MM.1S (cell line): ENCODE measurements around the gene IL1RL1.

ENCODE experiments used
- DNase-seq: peaks from one replicate; pipeline ENCODE4 v3.0.0-alpha.2; 2015
- H2AFZ ChIP-seq: fragments of 300-600 bp; sonication (generic); 2 replicates; pipeline ENCODE4 v1.6.0; 2016; ENCODE audit warnings: antibody characterized with exemption, low read length
- H3F3A ChIP-seq: fragments of 300-600 bp; sonication (generic); 2 replicates; pipeline ENCODE4 v1.6.1; 2016; ENCODE audit warnings: mild to moderate bottlenecking, antibody characterized with exemption, low read length, moderate library complexity, mixed read lengths; ENCODE audit not compliant: insufficient read depth
- H3K27ac ChIP-seq: fragments of 300-600 bp; sonication (generic); 2 replicates; pipeline ENCODE4 v1.5.1; 2016; ENCODE audit warnings: mild to moderate bottlenecking, low read length
- H3K27me3 ChIP-seq: fragments of 300-600 bp; sonication (generic); replicated peaks from 2 replicates; pipeline ENCODE4 v1.6.0; 2016; ENCODE audit warnings: low read length; ENCODE audit not compliant: insufficient read depth
- H3K36me3 ChIP-seq: fragments of 300-600 bp; sonication (generic); replicated peaks from 2 replicates; pipeline ENCODE4 v1.6.1; 2016; ENCODE audit warnings: mild to moderate bottlenecking, low read length, mixed read lengths; ENCODE audit not compliant: insufficient read depth
- H3K4me1 ChIP-seq: fragments of 300-600 bp; sonication (generic); 2 replicates; pipeline ENCODE4 v1.6.1; 2016; ENCODE audit warnings: low read length, mixed read lengths
- H3K4me2 ChIP-seq: fragments of 300-600 bp; sonication (generic); 2 replicates; pipeline ENCODE4 v1.6.0; 2016; ENCODE audit warnings: low read depth, low read length
- H3K4me3 ChIP-seq: fragments of 300-600 bp; sonication (generic); 2 replicates; pipeline ENCODE4 v1.5.1; 2016; ENCODE audit warnings: low read length, mixed read lengths
- H3K79me2 ChIP-seq: fragments of 300-600 bp; sonication (generic); 2 replicates; pipeline ENCODE4 v1.6.1; 2016; ENCODE audit warnings: mixed run types, low read length, mixed read lengths
- H3K9ac ChIP-seq: fragments of 300-600 bp; sonication (generic); 2 replicates; pipeline ENCODE4 v1.6.1; 2016; ENCODE audit warnings: low read length, mixed read lengths
- H3K9me2 ChIP-seq: fragments of 300-600 bp; sonication (generic); replicated peaks from 2 replicates; pipeline ENCODE4 v1.6.1; 2016; ENCODE audit warnings: mild to moderate bottlenecking, low read length, mixed read lengths; ENCODE audit not compliant: insufficient read depth
- H3K9me3 ChIP-seq: fragments of 300-600 bp; sonication (generic); replicated peaks from 2 replicates; pipeline ENCODE4 v1.6.1; 2016; ENCODE audit warnings: mild to moderate bottlenecking, low read length, mixed read lengths; ENCODE audit not compliant: insufficient read depth
- H4K20me1 ChIP-seq: fragments of 300-600 bp; sonication (generic); 2 replicates; pipeline ENCODE4 v1.6.1; 2016; ENCODE audit warnings: mild to moderate bottlenecking, low read length, moderate library complexity, mixed read lengths; ENCODE audit not compliant: insufficient read depth
- CTCF ChIP-seq: fragments of 300-600 bp; sonication (generic); IDR thresholded peaks from 2 replicates; pipeline ENCODE4 v1.5.1; 2016; ENCODE audit warnings: antibody characterized with exemption, low read length, mixed read lengths
- EZH2 ChIP-seq: fragments of 300-600 bp; sonication (generic); optimal IDR thresholded peaks from 2 replicates; pipeline ENCODE3; 2017; ENCODE audit warnings: low read depth, mild to moderate bottlenecking, antibody characterized with exemption, low read length, mixed read lengths
- EZH2phosphoT487 ChIP-seq: fragments of 300-600 bp; sonication (generic); IDR thresholded peaks from 2 replicates; pipeline ENCODE4 v1.6.1; 2018; ENCODE audit warnings: antibody characterized with exemption, low read length

IL1RL1 gene

GRCh38 chr2:102387763-102388546, 76.6 kb downstream of the IL1RL1 start:
- H3K9ac ChIP-seq: no peak overlapping the region
- no peaks in the 10 kb centered on the region for H3K4me1 ChIP-seq
- no peak for DNase-seq
- H3K27ac ChIP-seq: no peak overlapping the region
- no peaks in the 10 kb centered on the region for H3K9me2 ChIP-seq
- no peaks in the 10 kb centered on the region for H3K9me3 ChIP-seq
- no peak overlapping the region for H3K4me2 ChIP-seq
- no peak overlapping the region for H2AFZ ChIP-seq
- no peaks in the 10 kb centered on the region for H3K27me3 ChIP-seq
- no peak overlapping the region for H3K4me3 ChIP-seq
- H3K36me3 ChIP-seq: no peaks in the 10 kb centered on the region
- H3K79me2 ChIP-seq: no peaks in the 10 kb centered on the region
- H3F3A ChIP-seq: no peaks in the 10 kb centered on the region
- no peaks in the 10 kb centered on the region for H4K20me1 ChIP-seq
- TF ChIP-seq EZH2phosphoT487: no peak
- TF ChIP-seq CTCF: no peak
- TF ChIP-seq EZH2: no peak

- H3K4me3 ChIP-seq: no peak overlapping the region
Measured at GRCh38 chr2:102391565-102391964, 80.2 kb downstream of the IL1RL1 start.

DNA sequence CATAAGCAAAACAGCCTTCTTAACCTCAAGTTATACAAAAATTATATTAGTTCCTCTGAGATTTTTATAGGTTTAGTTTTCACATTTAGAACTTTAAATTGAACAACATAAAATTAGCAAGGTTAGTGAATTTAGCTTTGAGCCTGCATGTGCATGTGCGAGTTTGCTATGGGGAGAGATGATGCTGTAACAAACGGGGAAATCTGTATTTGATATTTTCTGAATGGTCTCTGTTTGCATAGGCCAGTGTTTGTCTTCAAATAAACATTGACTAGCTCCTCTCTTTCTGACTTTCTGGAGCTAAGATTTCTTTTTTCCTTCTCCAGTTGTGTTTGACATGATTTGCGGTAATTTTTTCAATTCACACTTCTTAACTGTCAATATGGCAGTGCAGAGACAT, 80.7 kb downstream of the IL1RL1 start:
- H3K4me3 ChIP-seq: no peak overlapping the region
- no peaks in the 10 kb centered on the region for H3K4me1 ChIP-seq
- H3K27ac ChIP-seq: no peak overlapping the region
- DNase-seq: no peak
- no peaks in the 10 kb centered on the region for H3K36me3 ChIP-seq
- no peaks in the 10 kb centered on the region for H4K20me1 ChIP-seq
- no peak overlapping the region for H2AFZ ChIP-seq
- H3K9me3 ChIP-seq: no peaks in the 10 kb centered on the region
- no peaks in the 10 kb centered on the region for H3K9me2 ChIP-seq
- no peak overlapping the region for H3K9ac ChIP-seq
- H3K27me3 ChIP-seq: no peaks in the 10 kb centered on the region
- H3F3A ChIP-seq: no peaks in the 10 kb centered on the region
- H3K79me2 ChIP-seq: no peaks in the 10 kb centered on the region
- H3K4me2 ChIP-seq: no peak overlapping the region
- no peak for TF ChIP-seq EZH2phosphoT487
- TF ChIP-seq EZH2: no peak
- TF ChIP-seq CTCF: no peak

More at GRCh38 chr2:102391565-102391964, 80.2 kb downstream of the IL1RL1 start:
- no peaks in the 10 kb centered on the region for H3K4me1 ChIP-seq
- TF ChIP-seq EZH2: no peak
- TF ChIP-seq CTCF: no peak
- TF ChIP-seq EZH2phosphoT487: no peak
- H3K27ac ChIP-seq: no peak overlapping the region
- H3K9me2 ChIP-seq: no peaks in the 10 kb centered on the region
- no peak for DNase-seq
- H3K27me3 ChIP-seq: no peaks in the 10 kb centered on the region
- H3K9me3 ChIP-seq: no peaks in the 10 kb centered on the region
- H3K4me2 ChIP-seq: no peak overlapping the region
- H3K36me3 ChIP-seq: no peaks in the 10 kb centered on the region
- no peaks in the 10 kb centered on the region for H3F3A ChIP-seq
- no peak overlapping the region for H3K9ac ChIP-seq
- H3K79me2 ChIP-seq: no peaks in the 10 kb centered on the region
- no peaks in the 10 kb centered on the region for H4K20me1 ChIP-seq
- no peak overlapping the region for H2AFZ ChIP-seq
